B cell (primary cell): Measurements from ENCODE around the gene FOXB2.

ENCODE experiments used
- EZH2 ChIP-seq: IDR thresholded peaks from 2 replicates; pipeline ENCODE4 v1.6.1; 2012; ENCODE audit warnings: borderline replicate concordance, low read depth, mild to moderate bottlenecking, moderate library complexity, low read length; ENCODE audit not compliant: insufficient read depth, poor library complexity, severe bottlenecking
- TF ChIP-seq, protein P1 (sequence below): fragments of 200-600 bp; IDR thresholded peaks from one replicate; pipeline ENCODE4 v1.8.0; 2022; ENCODE audit warnings: antibody characterized with exemption, mild to moderate bottlenecking

DNA sequence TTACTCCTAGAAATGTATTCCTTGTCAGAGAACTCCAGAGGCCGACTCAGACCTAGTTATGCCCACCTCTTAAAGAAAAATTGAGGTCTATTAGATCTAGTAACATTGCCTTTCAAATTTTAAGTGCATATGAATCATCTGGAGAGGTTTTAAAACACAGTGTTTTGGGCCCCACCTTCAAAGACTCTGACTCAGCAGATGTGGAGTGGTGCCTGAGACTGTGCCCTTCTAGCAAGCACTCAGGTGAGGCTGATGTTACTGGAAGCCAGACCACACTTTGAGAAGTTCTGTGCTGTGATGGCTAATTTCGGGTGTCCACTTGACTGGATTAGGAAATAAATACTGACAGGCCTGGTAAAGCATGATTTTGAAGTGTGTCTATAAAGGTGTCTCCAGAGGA is 10.6 kb downstream of the FOXB2 start:
- TF ChIP-seq, protein P1, sequence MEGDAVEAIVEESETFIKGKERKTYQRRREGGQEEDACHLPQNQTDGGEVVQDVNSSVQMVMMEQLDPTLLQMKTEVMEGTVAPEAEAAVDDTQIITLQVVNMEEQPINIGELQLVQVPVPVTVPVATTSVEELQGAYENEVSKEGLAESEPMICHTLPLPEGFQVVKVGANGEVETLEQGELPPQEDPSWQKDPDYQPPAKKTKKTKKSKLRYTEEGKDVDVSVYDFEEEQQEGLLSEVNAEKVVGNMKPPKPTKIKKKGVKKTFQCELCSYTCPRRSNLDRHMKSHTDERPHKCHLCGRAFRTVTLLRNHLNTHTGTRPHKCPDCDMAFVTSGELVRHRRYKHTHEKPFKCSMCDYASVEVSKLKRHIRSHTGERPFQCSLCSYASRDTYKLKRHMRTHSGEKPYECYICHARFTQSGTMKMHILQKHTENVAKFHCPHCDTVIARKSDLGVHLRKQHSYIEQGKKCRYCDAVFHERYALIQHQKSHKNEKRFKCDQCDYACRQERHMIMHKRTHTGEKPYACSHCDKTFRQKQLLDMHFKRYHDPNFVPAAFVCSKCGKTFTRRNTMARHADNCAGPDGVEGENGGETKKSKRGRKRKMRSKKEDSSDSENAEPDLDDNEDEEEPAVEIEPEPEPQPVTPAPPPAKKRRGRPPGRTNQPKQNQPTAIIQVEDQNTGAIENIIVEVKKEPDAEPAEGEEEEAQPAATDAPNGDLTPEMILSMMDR = no peak
- no peak for TF ChIP-seq EZH2
